ENCODE measurements around the gene KLF8.
A peak's percentile ranks its signal among the peaks of the same experiment; 100 is the strongest.
"Not testable (repeated sequence)": the region's sequence is repeated elsewhere in the genome, so short reads cannot be mapped to it uniquely, and the experiment has no call there.

The KLF8 gene

GRCh38 chrX:56232221-56233082, at the start of gene KLF8:
Gene KLF8 (plus strand): TSS chrX:56232356. CDS start chrX:56233335, 979 bp downstream.
- TF ChIP-seq, protein P1, sequence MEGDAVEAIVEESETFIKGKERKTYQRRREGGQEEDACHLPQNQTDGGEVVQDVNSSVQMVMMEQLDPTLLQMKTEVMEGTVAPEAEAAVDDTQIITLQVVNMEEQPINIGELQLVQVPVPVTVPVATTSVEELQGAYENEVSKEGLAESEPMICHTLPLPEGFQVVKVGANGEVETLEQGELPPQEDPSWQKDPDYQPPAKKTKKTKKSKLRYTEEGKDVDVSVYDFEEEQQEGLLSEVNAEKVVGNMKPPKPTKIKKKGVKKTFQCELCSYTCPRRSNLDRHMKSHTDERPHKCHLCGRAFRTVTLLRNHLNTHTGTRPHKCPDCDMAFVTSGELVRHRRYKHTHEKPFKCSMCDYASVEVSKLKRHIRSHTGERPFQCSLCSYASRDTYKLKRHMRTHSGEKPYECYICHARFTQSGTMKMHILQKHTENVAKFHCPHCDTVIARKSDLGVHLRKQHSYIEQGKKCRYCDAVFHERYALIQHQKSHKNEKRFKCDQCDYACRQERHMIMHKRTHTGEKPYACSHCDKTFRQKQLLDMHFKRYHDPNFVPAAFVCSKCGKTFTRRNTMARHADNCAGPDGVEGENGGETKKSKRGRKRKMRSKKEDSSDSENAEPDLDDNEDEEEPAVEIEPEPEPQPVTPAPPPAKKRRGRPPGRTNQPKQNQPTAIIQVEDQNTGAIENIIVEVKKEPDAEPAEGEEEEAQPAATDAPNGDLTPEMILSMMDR (conservative IDR thresholded peaks at IDR 0.05; ENCODE audit: control insufficient read depth, insufficient read depth, low read depth, low read length): no peak
- peak; percentile 15 for DNase-seq (ENCODE audit: low read depth)
- H3K4me3 ChIP-seq (ENCODE audit: control insufficient read depth, low read depth, low read length): peak within 1 kb of the TSS; percentile 46

GRCh38 chrX:56206945-56207344, 25.2 kb upstream of the KLF8 start:
- not testable (repeated sequence) for H3K4me3 ChIP-seq (ENCODE audit: control insufficient read depth, low read depth, low read length); DNase-seq (ENCODE audit: low read depth)

GRCh38 chrX:56211701-56212100, 20.5 kb upstream of the KLF8 start:
- no peak overlapping the region for H3K4me3 ChIP-seq (ENCODE audit: control insufficient read depth, low read depth, low read length)
- DNase-seq (ENCODE audit: low read depth): no peak
- TF ChIP-seq, protein P1 (conservative IDR thresholded peaks at IDR 0.05; ENCODE audit: control insufficient read depth, insufficient read depth, low read depth, low read length): no peak

DNA sequence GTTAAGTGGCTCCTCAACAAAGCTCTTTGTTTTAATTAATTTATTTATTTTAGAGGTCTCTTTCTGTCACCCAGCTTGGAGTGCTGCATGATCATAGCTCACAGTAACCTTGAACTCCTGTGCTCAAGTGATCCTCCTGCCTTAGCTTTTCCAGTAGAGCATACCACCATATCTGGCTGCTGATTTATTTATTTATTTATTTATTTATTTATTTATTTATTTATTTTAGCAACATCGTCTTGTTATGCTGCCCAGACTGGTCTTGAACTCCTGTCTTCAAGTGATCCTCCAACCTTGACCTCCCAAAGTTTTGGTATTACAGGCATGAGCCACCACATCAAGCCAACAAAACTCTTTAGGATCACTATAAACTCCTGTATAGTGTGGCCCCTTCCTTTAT, 15.8 kb upstream of the KLF8 start:
- TF ChIP-seq, protein P1 (conservative IDR thresholded peaks at IDR 0.05; ENCODE audit: control insufficient read depth, insufficient read depth, low read depth, low read length): no peak
- H3K4me3 ChIP-seq (ENCODE audit: control insufficient read depth, low read depth, low read length): no peak overlapping the region

GRCh38 chrX:56219700-56220099, 12.5 kb upstream of the KLF8 start:
- peak; percentile 33 for DNase-seq (ENCODE audit: low read depth)
- TF ChIP-seq, protein P1 (conservative IDR thresholded peaks at IDR 0.05; ENCODE audit: control insufficient read depth, insufficient read depth, low read depth, low read length): peak; percentile 33
- H3K4me3 ChIP-seq (ENCODE audit: control insufficient read depth, low read depth, low read length): no peak overlapping the region

More for the DNA sequence above, 15.8 kb upstream of the KLF8 start:
- DNase-seq (ENCODE audit: low read depth): no peak

GRCh38 chrX:56221101-56221500, 11.1 kb upstream of the KLF8 start:
- H3K4me3 ChIP-seq (ENCODE audit: control insufficient read depth, low read depth, low read length): no peak overlapping the region
- no peak for DNase-seq (ENCODE audit: low read depth)
- TF ChIP-seq, protein P1 (conservative IDR thresholded peaks at IDR 0.05; ENCODE audit: control insufficient read depth, insufficient read depth, low read depth, low read length): no peak

DNA sequence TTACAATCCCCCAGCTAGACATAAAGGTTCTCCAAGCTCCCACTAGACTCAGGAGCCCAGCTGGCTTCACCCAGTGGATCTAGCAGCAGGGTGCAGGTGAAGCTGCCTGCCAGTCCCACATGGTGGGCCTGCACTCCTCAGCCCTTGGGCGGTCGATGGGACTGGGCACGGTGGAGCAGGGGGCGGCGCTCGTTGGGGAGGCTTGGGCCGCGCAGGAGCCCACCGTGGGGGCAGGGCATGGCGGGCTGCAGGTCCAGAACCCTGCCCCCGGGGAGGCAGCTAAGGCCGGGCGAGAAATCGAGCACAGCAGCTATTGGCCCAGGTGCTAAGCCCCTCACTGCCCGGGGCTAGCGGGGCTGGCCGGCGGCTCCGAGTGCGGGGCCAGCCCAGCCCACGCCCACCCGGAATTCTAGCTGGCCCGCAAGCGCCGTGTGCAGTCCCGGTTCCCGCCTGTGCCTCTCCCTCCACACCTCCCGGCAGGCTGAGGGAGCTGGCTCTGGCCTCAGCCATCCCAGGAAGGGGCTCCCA, 9.6 kb upstream of the KLF8 start:
- TF ChIP-seq, protein P1 (conservative IDR thresholded peaks at IDR 0.05; ENCODE audit: control insufficient read depth, insufficient read depth, low read depth, low read length): no peak
- no peak for DNase-seq (ENCODE audit: low read depth)

More for the DNA sequence above, 9.6 kb upstream of the KLF8 start:
- H3K4me3 ChIP-seq (ENCODE audit: control insufficient read depth, low read depth, low read length): no peak overlapping the region

Measured in fibroblast of mammary gland (primary cell).